Epithelial cell of esophagus (primary cell): ENCODE data around the gene MBTPS1.

Experiments
- DNase-seq: peaks from one replicate; pipeline ENCODE4 v3.0.0; 2010; ENCODE audit warnings: low read depth
- H3K4me3 ChIP-seq: 2 replicates; pipeline ENCODE4 v1.5.1; 2011; ENCODE audit warnings: mild to moderate bottlenecking, low read length, control low read depth
- CTCF ChIP-seq: IDR thresholded peaks from 2 replicates; pipeline ENCODE4 v1.5.1; 2011; ENCODE audit warnings: low read depth, mild to moderate bottlenecking, low read length, control low read depth, inconsistent platforms; ENCODE audit not compliant: insufficient read depth; ENCODE audit errors: missing control alignments

The MBTPS1 gene

GRCh38 chr16:84024854-84025253, 91.9 kb downstream of the MBTPS1 start:
- peak; percentile 88 for DNase-seq
- H3K4me3 ChIP-seq = no peak overlapping the region
- no peak for TF ChIP-seq CTCF

- no peak for DNase-seq
- H3K4me3 ChIP-seq = no peak overlapping the region
- TF ChIP-seq CTCF = no peak
These were observed 94.1 kb downstream of the MBTPS1 start for GRCh38 chr16:84022644-84023043.

- no peak for DNase-seq
- no peak overlapping the region for H3K4me3 ChIP-seq
These were observed 95.3 kb downstream of the MBTPS1 start for GRCh38 chr16:84021488-84021887.

GRCh38 chr16:84020353-84020752, 96.4 kb downstream of the MBTPS1 start:
- no peak overlapping the region for H3K4me3 ChIP-seq
- no peak for TF ChIP-seq CTCF
- DNase-seq = no peak

More at GRCh38 chr16:84021488-84021887, 95.3 kb downstream of the MBTPS1 start:
- no peak for TF ChIP-seq CTCF

GRCh38 chr16:84018710-84019109, 98.0 kb downstream of the MBTPS1 start:
- H3K4me3 ChIP-seq = no peak overlapping the region
- no peak for TF ChIP-seq CTCF

GRCh38 chr16:84016477-84016876, 100.3 kb downstream of the MBTPS1 start:
- no peak overlapping the region for H3K4me3 ChIP-seq
- no peak for DNase-seq
- TF ChIP-seq CTCF = no peak

More at GRCh38 chr16:84018710-84019109, 98.0 kb downstream of the MBTPS1 start:
- no peak for DNase-seq

GRCh38 chr16:84015399-84015798, 101.3 kb downstream of the MBTPS1 start:
- no peak for DNase-seq
- TF ChIP-seq CTCF = no peak
- no peak overlapping the region for H3K4me3 ChIP-seq
